Left lung (tissue), 10 donors: ENCODE data around the gene DLGAP4. TPM values are rescaled to one million over a fixed set of nuclear protein-coding genes. Genes with fewer than 3 reads are reported as not detected.
A peak's percentile ranks its signal among the peaks of the same experiment; 100 is the strongest.

ENCODE experiments used
- ATAC-seq: fragments of 200-7000 bp; cut with Tn5 transposase; one replicate; pipeline ENCODE4 v1.9.1; 2020; ENCODE audit warnings: moderate library complexity
- DNase-seq, 4 donors: peaks; one replicate each; pipeline ENCODE4 v3.0.0-alpha.2; 2013 to 2020
- H3K27ac ChIP-seq, 2 donors: fragments of 200-600 bp; sonication (generic) in 1 of 2; one replicate each; pipeline versions ENCODE4 v1.5.0 to v1.8.0; 2020 to 2021
- H3K27me3 ChIP-seq, 2 donors: fragments of 200-600 bp; sonication (generic) in 1 of 2; one replicate each; pipeline versions ENCODE4 v1.5.0 to v1.8.0; 2020 to 2021
- H3K36me3 ChIP-seq, 2 donors: fragments of 200-600 bp; sonication (generic) in 1 of 2; one replicate each; pipeline versions ENCODE4 v1.5.0 to v1.8.0; 2020 to 2021
- H3K4me1 ChIP-seq, 2 donors: fragments of 200-600 bp; one replicate each; pipeline ENCODE4 v1.8.0; 2021
- H3K4me3 ChIP-seq, 2 donors: fragments of 200-600 bp; sonication (generic) in 1 of 2; one replicate each; pipeline versions ENCODE4 v1.5.0 to v1.8.0; 2020 to 2021; ENCODE audit warnings: mild to moderate bottlenecking in 1 of 2
- H3K9me3 ChIP-seq, 2 donors: fragments of 200-600 bp; sonication (generic) in 1 of 2; one replicate each; pipeline versions ENCODE4 v1.5.0 to v1.8.0; 2020 to 2021
- intact Hi-C, 2 donors: fragments of 100-400 bp; cut with DNase I; formaldehyde crosslinking; loops; one replicate each; pipeline versions ENCODE4 v1.11.2 to v1.14.2; 2022
- polyA plus RNA-seq, 6 donors: library from polyadenylated mRNA; unstranded; fragments of 120-200 nt; gene quantifications; one replicate each; pipeline ENCODE4 v1.2.1, GENCODE V29; 2013; ENCODE audit not compliant: insufficient read length in 6 of 6
- total RNA-seq, 2 donors: library from RNA; stranded (reverse); fragmentation: NEBNext Ultra II Directional; extraction: Animal tissue kit (Norgen Biotek cat#: 25700); gene quantifications; one replicate each; pipeline ENCODE4 v1.2.1, GENCODE V29; 2021
- TF ChIP-seq, protein P1 (sequence below), 2 donors: fragments of 200-600 bp; sonication (generic) in 1 of 2; IDR thresholded peaks; one replicate each; pipeline versions ENCODE4 v1.5.0 to v1.8.0; 2021; ENCODE audit warnings: antibody characterized with exemption in 2 of 2
- donor health status: DM: no; HTN: yes; CAD: no.
- donor health status: DM: no; HTN: no; CAD: no.

Gene DLGAP4
- total and polyA plus RNA-seq, 8 donors, result 53.5 to 84.3 (median 72.1) TPM

DNA sequence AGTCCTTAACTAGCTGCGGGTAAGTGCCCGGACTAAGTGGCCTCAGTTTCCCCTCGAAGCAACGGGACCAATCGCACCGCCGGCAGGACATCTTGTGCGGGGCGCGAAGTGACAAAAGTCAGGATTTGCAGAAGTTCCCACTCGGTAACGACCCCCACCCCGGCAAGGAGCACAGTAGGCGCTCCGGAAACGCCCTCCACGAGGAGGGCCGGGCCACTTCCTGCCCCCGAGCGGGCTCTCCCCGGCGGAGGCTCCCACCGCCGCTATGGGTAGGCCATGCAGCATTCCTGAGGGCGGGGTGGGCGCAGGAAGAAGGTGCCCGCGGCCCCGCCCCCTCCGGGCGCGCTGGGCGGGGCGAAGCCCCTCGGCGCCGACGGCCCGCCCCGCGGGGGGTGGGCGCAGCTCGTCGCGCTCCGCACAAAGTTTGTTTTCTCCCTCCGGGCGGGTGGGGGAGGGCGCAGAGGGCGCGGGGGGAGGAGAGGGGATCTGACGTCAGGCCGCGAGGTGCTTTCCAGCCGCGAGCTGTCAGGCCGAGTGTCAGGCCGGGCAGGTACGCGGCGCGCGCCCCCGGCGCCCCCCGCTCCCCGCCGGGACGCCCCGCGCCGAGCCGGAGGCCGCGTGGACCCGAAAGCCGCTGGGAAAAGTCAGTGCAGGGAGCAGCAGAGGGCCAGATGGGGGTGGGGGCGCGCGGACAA lies 267.1 kb downstream of the DLGAP4 start, which contains the start of gene TGIF2:
Gene TGIF2 (plus strand): TSS at position 495 of the 695 bp plus-strand sequence. CDS start 5,178 bp downstream, outside the sequence.
- H3K4me1 ChIP-seq, result peaks cover 4 to 22% of the 10 kb centered on the region in 2 donors
- H3K4me3 ChIP-seq, result peak within 1 kb of the TSS; percentile 72 to 83
- DNase-seq (peak; percentile 85 to 96 (median 91)), ATAC-seq (peak; percentile 91)
- H3K36me3 ChIP-seq, result no peaks in the 10 kb centered on the region
- peaks cover 0 to 18% of the 10 kb centered on the region in 2 donors for H3K27me3 ChIP-seq
- H3K27ac ChIP-seq, result peak within 1 kb of the TSS; percentile 83 to 90
- TF ChIP-seq, protein P1, sequence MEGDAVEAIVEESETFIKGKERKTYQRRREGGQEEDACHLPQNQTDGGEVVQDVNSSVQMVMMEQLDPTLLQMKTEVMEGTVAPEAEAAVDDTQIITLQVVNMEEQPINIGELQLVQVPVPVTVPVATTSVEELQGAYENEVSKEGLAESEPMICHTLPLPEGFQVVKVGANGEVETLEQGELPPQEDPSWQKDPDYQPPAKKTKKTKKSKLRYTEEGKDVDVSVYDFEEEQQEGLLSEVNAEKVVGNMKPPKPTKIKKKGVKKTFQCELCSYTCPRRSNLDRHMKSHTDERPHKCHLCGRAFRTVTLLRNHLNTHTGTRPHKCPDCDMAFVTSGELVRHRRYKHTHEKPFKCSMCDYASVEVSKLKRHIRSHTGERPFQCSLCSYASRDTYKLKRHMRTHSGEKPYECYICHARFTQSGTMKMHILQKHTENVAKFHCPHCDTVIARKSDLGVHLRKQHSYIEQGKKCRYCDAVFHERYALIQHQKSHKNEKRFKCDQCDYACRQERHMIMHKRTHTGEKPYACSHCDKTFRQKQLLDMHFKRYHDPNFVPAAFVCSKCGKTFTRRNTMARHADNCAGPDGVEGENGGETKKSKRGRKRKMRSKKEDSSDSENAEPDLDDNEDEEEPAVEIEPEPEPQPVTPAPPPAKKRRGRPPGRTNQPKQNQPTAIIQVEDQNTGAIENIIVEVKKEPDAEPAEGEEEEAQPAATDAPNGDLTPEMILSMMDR (IDR thresholded peaks at IDR 0.05), result no peak
- intact Hi-C loops, result no loop called here
- H3K9me3 ChIP-seq, result no peaks in the 10 kb centered on the region

DNA sequence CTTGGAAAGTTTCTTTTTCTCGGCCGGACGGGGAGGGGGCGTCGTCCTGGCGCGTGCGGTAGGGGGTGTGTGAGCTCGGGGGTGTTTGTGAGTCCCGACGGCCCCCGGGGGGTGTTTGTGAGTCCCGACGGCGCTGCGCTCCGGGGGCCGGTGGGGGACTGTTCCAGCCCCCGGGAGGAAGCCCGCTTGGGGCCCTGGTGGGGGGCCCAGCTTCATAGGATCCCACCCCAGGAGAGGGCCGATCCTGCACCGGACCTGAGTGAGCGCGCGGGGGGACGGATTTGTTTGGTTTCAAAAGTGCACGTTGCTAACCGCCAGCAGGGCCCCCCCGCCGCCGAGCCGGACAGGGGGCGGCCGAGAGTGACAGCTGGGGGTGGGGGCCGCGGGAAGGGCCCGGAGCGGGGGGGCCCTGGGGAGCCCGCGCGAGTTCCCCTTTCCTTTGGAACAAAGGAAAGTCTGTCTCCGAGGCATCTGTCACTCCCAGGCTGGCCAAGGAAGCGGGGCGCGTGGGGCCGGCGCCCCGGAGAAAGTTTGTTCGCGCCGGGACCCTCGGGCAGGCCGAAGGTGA lies 267.7 kb downstream of the DLGAP4 start:
- Histone ChIP-seq H3K9me3 (no peaks in the 10 kb centered on the region), H3K27ac (peak overlapping the region; percentile 83 to 90), H3K4me3 (peak overlapping the region; percentile 72 to 83), H3K27me3 (peaks cover 0 to 18% of the 10 kb centered on the region in 2 donors), H3K4me1 (peaks cover 4 to 22% of the 10 kb centered on the region in 2 donors), H3K36me3 (peaks cover 0 to 4% of the 10 kb centered on the region in 2 donors)
- DNase-seq, result peak in 2 of 4 donors; percentile 58 to 88
- peak; percentile 16 for ATAC-seq
- intact Hi-C loops, result no loop called here
- TF ChIP-seq, protein P1 (IDR thresholded peaks at IDR 0.05), result no peak

DNA sequence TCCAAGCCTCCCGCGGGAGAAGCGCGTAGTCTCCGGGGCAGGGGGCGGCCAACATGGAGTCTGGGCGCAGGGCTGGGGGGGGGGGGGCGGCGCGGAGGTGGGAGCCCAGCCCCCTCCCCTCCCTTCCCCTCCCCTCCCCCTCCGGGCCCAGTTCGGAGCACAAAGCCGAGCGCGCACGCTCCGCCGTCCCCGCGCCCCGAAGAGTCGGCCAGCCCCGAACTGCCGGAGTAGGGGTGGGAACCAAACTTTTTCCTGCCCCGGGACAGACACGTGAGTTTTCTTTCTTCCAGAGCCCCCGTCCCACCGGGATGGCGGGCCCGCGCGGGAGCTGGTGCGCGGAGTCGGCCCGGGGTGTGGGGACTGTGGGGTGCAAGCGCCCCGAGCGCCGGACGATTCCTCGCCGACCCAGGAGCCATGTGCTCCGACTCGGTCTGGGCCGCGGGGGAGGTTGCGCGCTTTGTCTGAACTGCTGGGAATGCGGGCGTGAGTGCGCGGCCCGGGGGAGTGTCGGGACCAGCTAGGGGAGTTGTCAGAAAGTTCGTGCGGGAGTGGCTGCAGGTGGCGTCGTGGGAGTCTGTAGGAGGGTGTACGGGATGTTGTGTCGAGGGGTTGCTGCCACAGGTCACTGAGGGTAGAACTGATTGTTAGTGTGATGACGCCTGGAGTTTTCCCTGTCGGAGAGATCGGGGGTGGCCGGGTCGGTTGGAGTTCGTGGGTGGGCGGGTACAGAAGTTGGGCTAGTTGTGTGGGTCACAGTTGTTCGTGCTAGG lies 268.4 kb downstream of the DLGAP4 start:
- Histone ChIP-seq H3K27ac (peak overlapping the region; percentile 83 to 90), H3K36me3 (peaks cover 0 to 11% of the 10 kb centered on the region in 2 donors), H3K4me1 (peaks cover 4 to 22% of the 10 kb centered on the region in 2 donors), H3K27me3 (peaks cover 0 to 18% of the 10 kb centered on the region in 2 donors), H3K9me3 (no peaks in the 10 kb centered on the region), H3K4me3 (peak overlapping the region; percentile 72 to 83)
- intact Hi-C loops, result no loop called here
- peak in 3 of 4 donors; percentile 58 to 87 (median 65) for DNase-seq
- ATAC-seq, result peak; percentile 41
- TF ChIP-seq, protein P1 (IDR thresholded peaks at IDR 0.05), result no peak

DNA sequence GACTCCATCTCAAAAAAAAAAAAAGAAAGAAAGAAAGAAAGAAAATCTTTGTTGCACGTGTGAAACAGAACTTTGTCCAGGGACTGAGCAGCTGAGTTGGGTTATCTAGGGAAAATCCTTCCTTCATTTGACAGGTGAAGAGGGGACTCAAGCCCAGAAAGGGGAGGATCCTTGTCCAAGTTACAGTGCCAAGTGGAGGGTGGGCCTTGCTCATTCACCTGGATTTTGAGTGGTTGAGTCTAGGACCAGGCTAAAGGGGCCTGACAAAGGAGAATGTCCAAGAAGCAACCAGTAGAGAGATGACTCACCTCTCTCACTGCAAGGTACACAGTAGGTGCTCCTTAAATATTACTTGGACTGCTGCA lies 269.9 kb downstream of the DLGAP4 start:
- H3K27me3 ChIP-seq, result peaks cover 0 to 18% of the 10 kb centered on the region in 2 donors
- H3K27ac ChIP-seq, result no peak overlapping the region
- no peak overlapping the region for H3K4me3 ChIP-seq
- peaks cover 4 to 22% of the 10 kb centered on the region in 2 donors for H3K4me1 ChIP-seq
- H3K9me3 ChIP-seq, result no peaks in the 10 kb centered on the region
- peaks cover 0 to 26% of the 10 kb centered on the region in 2 donors for H3K36me3 ChIP-seq
- ATAC-seq (no peak), DNase-seq (no peak)
- intact Hi-C loops, result no loop called here
- TF ChIP-seq, protein P1 (IDR thresholded peaks at IDR 0.05), result no peak

Other genes with a start within 250 kb of the DLGAP4 start
- 10 to 100 TPM; 41.5 to 80.1 TPM for gene EPB41L1, start 151.6 kb upstream of the DLGAP4 start, total RNA-seq
- gene EPB41L1, start 151.6 kb upstream of the DLGAP4 start, polyA plus RNA-seq, result 10 to 100 TPM; 33.8 to 43.2 (median 38.4) TPM
- gene AAR2, start 69.9 kb upstream of the DLGAP4 start, total RNA-seq, result 10 to 100 TPM; 23.1 to 23.4 TPM
- gene AAR2, start 69.9 kb upstream of the DLGAP4 start, polyA plus RNA-seq, result 10 to 100 TPM; 34.0 to 40.0 (median 35.9) TPM
- 100 to 1,000 TPM; 319 to 344 TPM for gene MYL9, start 235.2 kb downstream of the DLGAP4 start, total RNA-seq
- 100 to 1,000 TPM; 198 to 348 (median 234) TPM for gene MYL9, start 235.2 kb downstream of the DLGAP4 start, polyA plus RNA-seq